ENCODE results near the gene MAG.

DNA sequence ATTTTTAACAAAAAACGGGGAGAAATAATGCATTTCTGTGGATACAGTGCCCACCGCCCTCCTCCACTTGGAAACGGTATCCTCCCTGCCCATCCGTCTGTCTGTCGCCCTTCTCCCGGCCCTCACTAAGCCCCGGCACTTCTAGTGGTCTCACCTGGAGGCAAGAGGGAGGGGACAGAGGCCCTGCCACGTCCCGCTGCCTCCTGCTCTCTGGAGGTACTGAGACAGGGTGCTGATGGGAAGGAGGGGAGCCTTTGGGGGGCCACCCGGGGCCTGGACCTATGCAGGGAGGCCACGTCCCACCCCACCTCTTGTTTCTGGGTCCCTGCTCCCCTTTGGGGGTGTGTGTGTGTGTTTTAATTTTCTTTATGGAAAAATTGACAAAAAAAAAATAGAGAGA lies 12.6 kb upstream of the MAG start:
- TF ChIP-seq, protein P1, sequence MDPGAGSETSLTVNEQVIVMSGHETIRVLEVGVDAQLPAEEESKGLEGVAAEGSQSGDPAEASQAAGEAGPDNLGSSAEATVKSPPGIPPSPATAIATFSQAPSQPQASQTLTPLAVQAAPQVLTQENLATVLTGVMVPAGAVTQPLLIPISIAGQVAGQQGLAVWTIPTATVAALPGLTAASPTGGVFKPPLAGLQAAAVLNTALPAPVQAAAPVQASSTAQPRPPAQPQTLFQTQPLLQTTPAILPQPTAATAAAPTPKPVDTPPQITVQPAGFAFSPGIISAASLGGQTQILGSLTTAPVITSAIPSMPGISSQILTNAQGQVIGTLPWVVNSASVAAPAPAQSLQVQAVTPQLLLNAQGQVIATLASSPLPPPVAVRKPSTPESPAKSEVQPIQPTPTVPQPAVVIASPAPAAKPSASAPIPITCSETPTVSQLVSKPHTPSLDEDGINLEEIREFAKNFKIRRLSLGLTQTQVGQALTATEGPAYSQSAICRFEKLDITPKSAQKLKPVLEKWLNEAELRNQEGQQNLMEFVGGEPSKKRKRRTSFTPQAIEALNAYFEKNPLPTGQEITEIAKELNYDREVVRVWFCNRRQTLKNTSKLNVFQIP (CRISPR knock-in tag; IDR thresholded peaks at IDR 0.05; ENCODE audit: borderline replicate concordance, low read depth): no peak
- TF ChIP-seq ARNTL (CRISPR knock-in tag; IDR thresholded peaks at IDR 0.05; ENCODE audit: borderline replicate concordance, low read depth): no peak
- TF ChIP-seq, protein P2, sequence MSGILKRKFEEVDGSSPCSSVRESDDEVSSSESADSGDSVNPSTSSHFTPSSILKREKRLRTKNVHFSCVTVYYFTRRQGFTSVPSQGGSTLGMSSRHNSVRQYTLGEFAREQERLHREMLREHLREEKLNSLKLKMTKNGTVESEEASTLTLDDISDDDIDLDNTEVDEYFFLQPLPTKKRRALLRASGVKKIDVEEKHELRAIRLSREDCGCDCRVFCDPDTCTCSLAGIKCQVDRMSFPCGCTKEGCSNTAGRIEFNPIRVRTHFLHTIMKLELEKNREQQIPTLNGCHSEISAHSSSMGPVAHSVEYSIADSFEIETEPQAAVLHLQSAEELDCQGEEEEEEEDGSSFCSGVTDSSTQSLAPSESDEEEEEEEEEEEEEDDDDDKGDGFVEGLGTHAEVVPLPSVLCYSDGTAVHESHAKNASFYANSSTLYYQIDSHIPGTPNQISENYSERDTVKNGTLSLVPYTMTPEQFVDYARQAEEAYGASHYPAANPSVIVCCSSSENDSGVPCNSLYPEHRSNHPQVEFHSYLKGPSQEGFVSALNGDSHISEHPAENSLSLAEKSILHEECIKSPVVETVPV (CRISPR knock-in tag; IDR thresholded peaks at IDR 0.05): no peak

Measured in SK-N-SH treated with all-trans-retinoic acid at 6 μM for 48 hours (cell line).